ENCODE measurements around the gene PDZRN3.

GRCh38 chr3:73656241-73656890, 31.6 kb upstream of the PDZRN3 start:
- no peak for TF ChIP-seq ZFX (IDR thresholded peaks at IDR 0.05)
- no peak for TF ChIP-seq CTCF (conservative IDR thresholded peaks at IDR 0.05)
